Omental fat pad (tissue), 4 donors: Measurements from ENCODE around the gene FRMD4A. TPM values are rescaled to one million over a fixed set of nuclear protein-coding genes. Genes with fewer than 3 reads are reported as not detected.

Experiments used
- ATAC-seq: fragments of 150-250 bp; one replicate; pipeline ENCODE4 v1.9.1; 2016; ENCODE audit warnings: mild to moderate bottlenecking, moderate library complexity; ENCODE audit not compliant: low FRiP score
- DNase-seq: peaks from one replicate; pipeline ENCODE4 v3.0.0-alpha.2; 2019; ENCODE audit warnings: low spot score
- total RNA-seq, 4 donors: library from RNA; depleted of rRNA; stranded (reverse); fragments of >200 nt; gene quantifications; one replicate each; pipeline ENCODE4 v1.1.0, GENCODE V29; 2016
- TF ChIP-seq, protein P1 (sequence below), 3 donors: fragments of 450-650 bp; IDR thresholded peaks; one replicate each; pipeline ENCODE4 v1.5.1; 2016 to 2017; ENCODE audit warnings: antibody characterized with exemption in 3 of 3, mild to moderate bottlenecking in 3 of 3, moderate library complexity in 2 of 3

Gene FRMD4A
- total RNA-seq, 4 donors from 2014 or later = 66.8 to 119 (median 81.6) TPM

DNA sequence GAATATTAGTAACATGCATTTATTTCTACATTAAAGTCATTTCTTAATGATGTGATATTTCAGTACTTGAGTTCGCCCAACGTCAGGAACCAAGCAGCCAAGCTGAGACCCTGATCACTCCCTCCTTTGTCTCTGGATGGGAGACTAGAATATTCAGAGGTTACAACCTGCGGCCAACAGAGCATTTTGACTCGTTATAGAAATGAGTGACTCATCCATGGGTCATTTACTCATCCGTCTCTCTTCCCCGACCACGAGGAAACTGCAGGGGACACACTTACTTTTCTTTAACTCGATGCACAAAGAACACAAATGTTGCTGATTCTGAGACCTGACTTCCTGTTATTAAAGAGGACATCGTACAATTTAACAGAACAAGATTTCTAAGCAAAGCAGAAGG is 343.3 kb downstream of the FRMD4A start:
- TF ChIP-seq, protein P1, sequence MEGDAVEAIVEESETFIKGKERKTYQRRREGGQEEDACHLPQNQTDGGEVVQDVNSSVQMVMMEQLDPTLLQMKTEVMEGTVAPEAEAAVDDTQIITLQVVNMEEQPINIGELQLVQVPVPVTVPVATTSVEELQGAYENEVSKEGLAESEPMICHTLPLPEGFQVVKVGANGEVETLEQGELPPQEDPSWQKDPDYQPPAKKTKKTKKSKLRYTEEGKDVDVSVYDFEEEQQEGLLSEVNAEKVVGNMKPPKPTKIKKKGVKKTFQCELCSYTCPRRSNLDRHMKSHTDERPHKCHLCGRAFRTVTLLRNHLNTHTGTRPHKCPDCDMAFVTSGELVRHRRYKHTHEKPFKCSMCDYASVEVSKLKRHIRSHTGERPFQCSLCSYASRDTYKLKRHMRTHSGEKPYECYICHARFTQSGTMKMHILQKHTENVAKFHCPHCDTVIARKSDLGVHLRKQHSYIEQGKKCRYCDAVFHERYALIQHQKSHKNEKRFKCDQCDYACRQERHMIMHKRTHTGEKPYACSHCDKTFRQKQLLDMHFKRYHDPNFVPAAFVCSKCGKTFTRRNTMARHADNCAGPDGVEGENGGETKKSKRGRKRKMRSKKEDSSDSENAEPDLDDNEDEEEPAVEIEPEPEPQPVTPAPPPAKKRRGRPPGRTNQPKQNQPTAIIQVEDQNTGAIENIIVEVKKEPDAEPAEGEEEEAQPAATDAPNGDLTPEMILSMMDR (IDR thresholded peaks at IDR 0.05) = no peak
- no peak for ATAC-seq
- no peak for DNase-seq

DNA sequence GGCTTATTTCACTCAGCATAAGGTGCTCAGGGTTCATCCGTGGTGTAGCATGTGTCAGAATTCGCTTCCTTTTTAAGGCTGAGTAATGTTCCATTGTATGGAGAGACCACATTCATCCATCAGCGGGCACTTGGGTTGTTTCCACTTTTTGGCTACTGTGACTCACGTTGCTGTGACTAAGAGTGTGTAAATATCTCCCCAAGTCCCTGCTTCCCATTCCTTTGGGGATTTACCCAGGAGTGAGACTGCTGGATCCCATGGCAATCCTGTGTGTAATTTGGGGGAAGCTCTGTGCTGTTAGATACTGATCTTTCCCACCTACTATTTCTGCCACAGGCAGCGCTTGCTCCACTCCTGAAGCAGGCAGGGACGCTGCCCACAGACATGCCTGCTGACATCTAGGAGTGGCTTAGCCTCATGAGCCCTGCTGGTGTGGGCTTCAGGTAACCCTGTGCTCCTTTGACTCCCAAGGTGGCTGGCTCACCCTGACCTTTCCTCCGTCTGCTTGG is 346.0 kb downstream of the FRMD4A start:
- DNase-seq = no peak
- ATAC-seq = no peak
- TF ChIP-seq, protein P1 (IDR thresholded peaks at IDR 0.05) = no peak

DNA sequence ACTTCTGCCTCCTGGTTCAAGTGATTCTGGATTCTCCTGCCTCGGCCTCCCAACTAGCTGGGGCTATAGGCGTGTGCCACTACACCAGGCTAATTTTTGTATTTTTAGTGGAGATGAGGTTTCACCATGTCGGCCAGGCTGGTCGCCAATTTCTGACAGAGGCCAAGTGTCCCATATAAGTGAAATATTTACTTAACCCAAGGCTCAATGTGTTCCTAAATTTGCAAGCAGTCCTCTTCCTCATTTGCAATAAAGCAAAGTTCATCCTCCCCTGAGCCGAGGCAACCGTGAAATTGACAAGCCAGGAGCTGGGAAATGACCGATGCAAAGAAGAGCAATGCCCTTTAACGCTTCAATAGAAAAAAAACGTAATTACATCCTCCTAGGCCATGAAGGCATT is 347.7 kb downstream of the FRMD4A start:
- TF ChIP-seq, protein P1 (IDR thresholded peaks at IDR 0.05) = no peak
- DNase-seq = no peak
- ATAC-seq = no peak

DNA sequence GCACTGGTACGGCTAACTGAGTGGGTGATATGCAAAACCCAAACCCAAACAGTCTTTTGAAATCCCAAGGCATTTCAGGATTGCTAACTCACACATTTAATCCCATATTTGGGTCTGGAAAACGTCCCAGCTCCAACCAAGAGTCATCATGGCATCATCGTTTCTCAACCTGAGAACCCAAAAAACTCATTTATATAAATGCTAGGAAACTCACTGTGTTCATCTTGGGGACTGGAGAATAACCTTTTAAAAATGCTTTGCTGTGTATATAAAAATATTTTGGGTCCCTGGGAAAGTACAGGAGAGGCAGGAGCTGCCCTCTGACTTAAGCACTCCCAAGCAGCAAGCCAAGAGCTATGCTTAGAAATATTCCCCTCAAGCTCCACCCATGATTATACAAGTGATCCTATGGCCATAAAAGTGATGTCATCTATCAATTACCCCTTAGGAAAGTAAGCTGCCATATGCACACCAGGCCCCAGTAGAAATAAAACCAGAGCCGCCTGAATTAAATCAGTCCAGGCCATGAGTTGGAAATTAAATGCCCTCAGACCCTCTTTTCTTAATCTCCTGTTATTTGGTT is 352.1 kb downstream of the FRMD4A start:
- ATAC-seq (no peak), DNase-seq (no peak)
- TF ChIP-seq, protein P1 (IDR thresholded peaks at IDR 0.05) = no peak

DNA sequence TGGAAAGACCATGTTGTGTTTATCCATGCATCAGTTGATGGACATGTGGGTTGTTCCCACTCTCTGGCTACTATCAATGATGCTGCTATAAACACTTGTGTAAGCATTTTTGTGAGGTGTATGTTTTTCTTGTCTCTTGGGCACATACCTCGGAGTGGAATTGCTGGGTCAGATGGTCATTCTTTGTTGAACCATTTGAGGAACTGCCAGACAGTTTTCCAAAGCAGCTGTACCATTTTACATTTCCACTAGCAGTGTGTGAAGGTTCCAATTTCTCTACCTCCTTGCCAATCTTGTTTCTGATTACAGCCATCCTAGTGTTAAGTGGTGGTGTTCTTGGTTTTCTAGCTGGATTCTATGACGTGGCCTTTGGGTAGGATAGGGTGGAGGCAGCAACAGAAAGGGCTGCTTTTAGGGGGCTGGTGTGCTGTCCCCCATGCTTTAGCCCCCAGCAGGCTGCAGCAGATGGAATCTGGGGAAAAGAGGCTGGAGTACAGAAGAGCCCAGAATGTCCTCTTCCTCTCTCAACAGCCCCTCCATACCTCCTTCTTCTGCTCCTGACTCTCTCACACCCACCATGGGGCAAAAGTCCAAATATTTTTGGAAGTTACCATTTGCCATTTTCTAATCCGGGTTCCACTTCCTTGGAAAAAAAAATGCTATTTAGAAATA is 352.7 kb downstream of the FRMD4A start:
- TF ChIP-seq, protein P1 (IDR thresholded peaks at IDR 0.05) = no peak
- ATAC-seq (no peak), DNase-seq (no peak)

DNA sequence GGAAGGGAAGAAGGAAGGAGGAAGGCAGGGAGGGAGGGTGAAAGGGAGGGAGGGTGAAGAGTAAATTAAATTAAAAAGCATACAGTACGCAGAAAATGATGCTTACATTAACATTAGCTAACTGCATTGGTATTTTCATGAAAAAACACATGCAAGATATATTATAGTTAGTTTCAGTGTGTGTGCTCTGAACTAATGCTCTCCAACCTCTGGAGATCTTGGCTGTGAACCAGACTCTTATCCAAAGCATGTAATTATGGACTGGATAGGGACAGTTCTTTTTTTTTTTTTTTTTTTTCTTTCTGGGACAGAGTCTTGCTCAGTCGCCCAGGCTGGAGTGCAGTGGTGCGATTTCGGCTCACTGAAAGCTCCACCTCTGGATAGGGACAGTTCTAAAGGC is 357.0 kb downstream of the FRMD4A start:
- DNase-seq = no peak
- TF ChIP-seq, protein P1 (IDR thresholded peaks at IDR 0.05) = no peak
- no peak for ATAC-seq

DNA sequence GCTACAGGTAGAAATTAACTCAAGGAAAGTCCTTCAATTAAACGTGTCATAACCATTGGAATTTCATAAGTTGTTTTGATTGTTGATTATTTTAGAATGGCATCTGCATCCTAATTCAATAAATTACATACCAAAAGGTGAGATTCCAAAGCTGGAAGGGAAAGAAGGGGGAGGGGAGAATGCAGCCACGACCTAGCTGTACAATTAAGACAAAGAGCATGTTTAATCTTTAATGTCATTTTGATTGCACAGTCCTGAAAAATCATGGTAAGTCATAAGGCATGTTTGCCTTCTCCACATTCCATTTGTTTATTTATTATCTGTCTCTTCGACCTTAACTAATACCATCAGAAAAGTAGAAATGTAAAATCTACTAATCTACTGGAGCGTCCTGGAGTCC is 358.1 kb downstream of the FRMD4A start:
- TF ChIP-seq, protein P1 (IDR thresholded peaks at IDR 0.05) = no peak
- DNase-seq (no peak), ATAC-seq (no peak)
